H1 (cell line): ENCODE results near the gene FOXG1. TPM values are rescaled to one million over a fixed set of nuclear protein-coding genes. Genes with fewer than 3 reads are reported as not detected.
A peak's percentile ranks its signal among the peaks of the same experiment; 100 is the strongest.

Source experiments
- CHD1 ChIP-seq: IDR thresholded peaks from 2 replicates; pipeline ENCODE4 v1.6.1; 2012; ENCODE audit warnings: low read depth, low read length, improper control_type of control experiment
- CHD2 ChIP-seq: IDR thresholded peaks from 2 replicates; pipeline ENCODE4 v1.6.1; 2012; ENCODE audit warnings: low read length, improper control_type of control experiment
- EZH2 ChIP-seq: fragments of 200-600 bp; sonication (generic); IDR thresholded peaks from 2 replicates; pipeline ENCODE4 v1.7.1; 2012; ENCODE audit warnings: low read depth, mild to moderate bottlenecking, moderate library complexity, low read length, inconsistent platforms; ENCODE audit not compliant: severe bottlenecking
- GABPA ChIP-seq: IDR thresholded peaks from 2 replicates; pipeline ENCODE4 v1.6.1; 2011; ENCODE audit warnings: mild to moderate bottlenecking, low read length, moderate library complexity, borderline replicate concordance; ENCODE audit not compliant: insufficient read depth
- KDM1A ChIP-seq: fragments of 200-600, 300-600 bp; sonication (generic); IDR thresholded peaks from 2 replicates; pipeline ENCODE4 v1.7.1; 2016; ENCODE audit warnings: mild to moderate bottlenecking, low read length, borderline replicate concordance
- MAFK ChIP-seq: IDR thresholded peaks from 2 replicates; pipeline ENCODE4 v1.6.1; 2012; ENCODE audit warnings: low read depth, mild to moderate bottlenecking, improper control_type of control experiment, low read length
- NRF1 ChIP-seq: IDR thresholded peaks from 2 replicates; pipeline ENCODE4 v1.6.1; 2011; ENCODE audit warnings: mild to moderate bottlenecking, low read depth, low read length, improper control_type of control experiment
- POLR2AphosphoS5 ChIP-seq: IDR thresholded peaks from 2 replicates; pipeline ENCODE4 v1.6.1; 2011; ENCODE audit warnings: low read depth, low read length
- POU5F1 ChIP-seq: IDR thresholded peaks from 2 replicates; pipeline ENCODE4 v1.6.1; 2011; ENCODE audit warnings: low read depth, mild to moderate bottlenecking, low read length, moderate library complexity
- SAP30 ChIP-seq: fragments of 300-600 bp; sonication (generic); IDR thresholded peaks from 2 replicates; pipeline ENCODE4 v1.7.1; 2012; ENCODE audit warnings: low read length, moderate library complexity, mild to moderate bottlenecking, inconsistent platforms; ENCODE audit not compliant: insufficient read depth, insufficient replicate concordance
- SP2 ChIP-seq: IDR thresholded peaks from 2 replicates; pipeline ENCODE4 v1.6.1; 2012; ENCODE audit warnings: mild to moderate bottlenecking, low read length, inconsistent platforms
- SRF ChIP-seq: IDR thresholded peaks from 2 replicates; pipeline ENCODE4 v1.6.1; 2011; ENCODE audit warnings: mild to moderate bottlenecking, low read depth, low read length, moderate library complexity
- SUZ12 ChIP-seq: fragments of 200-600 bp; sonication (generic); IDR thresholded peaks from 2 replicates; pipeline ENCODE4 v1.6.1; 2012; ENCODE audit warnings: mild to moderate bottlenecking, inconsistent platforms, low read length, moderate library complexity, mixed read lengths
- TBP ChIP-seq: IDR thresholded peaks from 2 replicates; pipeline ENCODE4 v1.6.1; 2011; ENCODE audit warnings: low read depth, low read length, improper control_type of control experiment
- YY1 ChIP-seq: IDR thresholded peaks from 2 replicates; pipeline ENCODE4 v1.6.1; 2011; ENCODE audit warnings: low read depth, mild to moderate bottlenecking, low read length
- polyA plus RNA-seq, 7 experiments: library from polyadenylated mRNA; depleted of rRNA in 3 of 7; stranded (reverse) in 5 of 7; unstranded in 2 of 7; fragments of >200 nt in 5 of 7; fragments of 200-250 nt in 2 of 7; gene quantifications; 1 replicate in 5 of 7; 2 replicates in 1 of 7; 4 replicates in 1 of 7; pipeline versions ENCODE4 v1.2.1 to v1.2.3, GENCODE V29; 2011 to 2013; ENCODE audit warnings: missing spikeins in 2 of 7, mixed read lengths in 2 of 7
- total RNA-seq: library from RNA; stranded (reverse); fragmentation: NEBNext Ultra II Directional; extraction: Animal tissue kit (Norgen Biotek cat#: 25700); gene quantifications from 2 replicates; pipeline ENCODE4 v1.2.1, GENCODE V29; 2021
- TF ChIP-seq, protein P1 (sequence below): IDR thresholded peaks from 2 replicates; pipeline ENCODE4 v1.6.1; 2012; ENCODE audit warnings: inconsistent platforms

The FOXG1 gene
- total and polyA plus RNA-seq, 2 of the 8 experiments (the other 6 are each of a cell fraction or from before 2014, with no cell fraction given), result 0.03 to 0.24 TPM

GRCh38 chr14:28773861-28774691 is 7.5 kb downstream of the FOXG1 start (continued):
- TF ChIP-seq EZH2, result peak; percentile 93
- TF ChIP-seq MAFK, result no peak
- TF ChIP-seq POLR2AphosphoS5, result no peak
- TF ChIP-seq SAP30, result no peak
- TF ChIP-seq SP2, result no peak
- TF ChIP-seq POU5F1, result no peak
- no peak for TF ChIP-seq CHD2
- no peak for TF ChIP-seq SRF
- 0 out of 2 replicates have a peak, but pooled peaks have one; percentile 4 for TF ChIP-seq YY1
- TF ChIP-seq KDM1A, result no peak
- TF ChIP-seq TBP, result no peak
- TF ChIP-seq SUZ12, result peak; percentile 96
- TF ChIP-seq, protein P1, sequence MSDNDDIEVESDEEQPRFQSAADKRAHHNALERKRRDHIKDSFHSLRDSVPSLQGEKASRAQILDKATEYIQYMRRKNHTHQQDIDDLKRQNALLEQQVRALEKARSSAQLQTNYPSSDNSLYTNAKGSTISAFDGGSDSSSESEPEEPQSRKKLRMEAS, result 0 out of 2 replicates have a peak, but pooled peaks have one; percentile 21
- no peak for TF ChIP-seq CHD1
- no peak for TF ChIP-seq NRF1
- 0 out of 2 replicates have a peak, but pooled peaks have one; percentile 16 for TF ChIP-seq GABPA
